ENCODE results near the gene RASGRP1. TPM values are rescaled to one million over a fixed set of nuclear protein-coding genes. Genes with fewer than 3 reads are reported as not detected.

RASGRP1 gene
- total and polyA plus RNA-seq, 7 experiments from 2014 or later = 77.6 to 182 (median 101) TPM

DNA sequence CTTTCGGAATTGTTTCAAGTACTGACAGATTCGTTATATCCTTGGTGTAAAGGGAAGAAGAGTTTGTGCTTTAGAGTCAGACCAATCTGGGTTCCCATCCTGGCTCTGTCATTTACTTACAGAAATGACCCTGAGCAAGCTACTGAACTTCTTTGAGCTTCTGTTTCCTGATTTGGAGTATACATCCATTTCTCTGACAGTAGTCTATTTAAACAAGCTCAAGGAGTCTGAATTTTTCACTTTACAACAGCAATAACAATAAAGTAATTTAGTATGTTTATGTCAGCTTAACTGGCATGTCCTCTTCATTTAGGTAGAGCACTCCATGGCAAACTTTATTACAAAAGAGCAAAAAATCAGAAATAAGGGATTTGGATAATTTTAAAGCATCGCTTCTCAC is 82.9 kb downstream of the RASGRP1 start:
- DNase-seq = no peak
- H3K27ac ChIP-seq (ENCODE audit: low read depth, low read length) = peak overlapping the region; percentile 4
- H3K4me1 ChIP-seq (ENCODE audit: control insufficient read depth in 2 of 2, insufficient read depth in 2 of 2, low read length in 2 of 2) = peaks cover 14 to 15% of the 10 kb centered on the region in 2 donors
- POLR2A ChIA-PET = interaction anchor here (0.7 to 1.8 kb wide), 3 partner anchors 27 to 171 kb away, joined by 4 to 8 read pairs (median 5); partner anchors contain the start of gene FAM98B
- ATAC-seq = no peak
- peaks cover 0 to 12% (median 4%) of the 10 kb centered on the region in 3 experiments for H3K36me3 ChIP-seq (ENCODE audit: control insufficient read depth in 2 of 3, insufficient read depth in 3 of 3, low read length in 3 of 3)
- H3K4me3 Mint-ChIP-seq = peak overlapping the region in 3 of 10 donors; percentile 5 to 15 (median 10)
- no peak overlapping the region for H3K4me3 ChIP-seq (ENCODE audit: low read length)
- H3K27me3 Mint-ChIP-seq = no peaks in the 10 kb centered on the region
- no peaks in the 10 kb centered on the region for H3K9me3 Mint-ChIP-seq
- H3K27ac Mint-ChIP-seq = peak overlapping the region; percentile 66 to 90 (median 83)
- no peaks in the 10 kb centered on the region for H3K9me3 ChIP-seq (ENCODE audit: control insufficient read depth in 2 of 3, low read length in 3 of 3)
- intact Hi-C loops (cut with micrococcal nuclease) = no loop called here
- peaks cover 4 to 26% (median 9%) of the 10 kb centered on the region in 5 donors for H3K36me3 Mint-ChIP-seq
- H3K27me3 ChIP-seq (ENCODE audit: control insufficient read depth in 2 of 2, insufficient read depth in 2 of 2, low read length in 2 of 2) = no peaks in the 10 kb centered on the region
- CTCF ChIA-PET = interaction anchor here (1.1 to 1.2 kb wide), 2 partner anchors 23 to 207 kb away, joined by 3 to 4 read pairs; no protein-coding TSS in a partner anchor
- H3K4me1 Mint-ChIP-seq = peaks cover 16 to 49% (median 39%) of the 10 kb centered on the region in 7 donors

DNA sequence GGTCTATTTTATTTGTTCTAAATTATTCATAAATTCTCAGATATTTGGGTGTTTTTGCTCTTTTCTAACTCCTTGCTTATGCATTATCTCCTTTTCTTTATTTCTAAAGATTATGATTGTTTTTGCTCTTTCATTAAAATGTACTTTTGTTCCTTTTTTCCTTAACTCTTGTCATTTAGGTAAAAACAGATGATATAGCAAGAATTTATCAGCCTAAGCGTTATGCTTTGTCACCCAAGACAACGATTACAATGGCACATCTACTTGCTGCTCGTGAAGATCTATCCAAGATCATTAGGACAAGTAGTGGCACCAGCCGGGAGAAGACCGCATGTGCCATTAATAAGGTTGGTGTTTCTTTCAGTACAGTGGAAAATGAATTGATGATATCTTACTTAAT is 83.5 kb downstream of the RASGRP1 start:
- Mint-ChIP-seq H3K4me3 (peak overlapping the region in 2 of 10 donors; percentile 10 to 39), H3K27me3 (no peaks in the 10 kb centered on the region), H3K4me1 (peaks cover 19 to 44% (median 35%) of the 10 kb centered on the region in 7 donors), H3K36me3 (peaks cover 4 to 28% (median 10%) of the 10 kb centered on the region in 5 donors), H3K27ac (peak overlapping the region; percentile 74 to 90 (median 83)), H3K9me3 (no peaks in the 10 kb centered on the region)
- intact Hi-C loops (cut with micrococcal nuclease) = no loop called here
- ATAC-seq = no peak
- H3K9me3 ChIP-seq (ENCODE audit: control insufficient read depth in 2 of 3, low read length in 3 of 3) = no peaks in the 10 kb centered on the region
- ChIA-PET POLR2A (interaction anchor here (0.7 kb wide), 1 partner anchor 27 kb away, joined by 4 read pairs; the partner anchor contains the start of gene FAM98B), CTCF (interaction anchor here (1.1 kb wide), 1 partner anchor 207 kb away, joined by 3 read pairs; no protein-coding TSS in a partner anchor)
- H3K4me1 ChIP-seq (ENCODE audit: control insufficient read depth in 2 of 2, insufficient read depth in 2 of 2, low read length in 2 of 2) = peaks cover 14 to 15% of the 10 kb centered on the region in 2 donors
- H3K27me3 ChIP-seq (ENCODE audit: control insufficient read depth in 2 of 2, insufficient read depth in 2 of 2, low read length in 2 of 2) = no peaks in the 10 kb centered on the region
- peak overlapping the region; percentile 4 for H3K27ac ChIP-seq (ENCODE audit: low read depth, low read length)
- H3K36me3 ChIP-seq (ENCODE audit: control insufficient read depth in 2 of 3, insufficient read depth in 3 of 3, low read length in 3 of 3) = peaks cover 0 to 14% (median 0%) of the 10 kb centered on the region in 3 experiments
- no peak overlapping the region for H3K4me3 ChIP-seq (ENCODE audit: low read length)
- no peak for DNase-seq

DNA sequence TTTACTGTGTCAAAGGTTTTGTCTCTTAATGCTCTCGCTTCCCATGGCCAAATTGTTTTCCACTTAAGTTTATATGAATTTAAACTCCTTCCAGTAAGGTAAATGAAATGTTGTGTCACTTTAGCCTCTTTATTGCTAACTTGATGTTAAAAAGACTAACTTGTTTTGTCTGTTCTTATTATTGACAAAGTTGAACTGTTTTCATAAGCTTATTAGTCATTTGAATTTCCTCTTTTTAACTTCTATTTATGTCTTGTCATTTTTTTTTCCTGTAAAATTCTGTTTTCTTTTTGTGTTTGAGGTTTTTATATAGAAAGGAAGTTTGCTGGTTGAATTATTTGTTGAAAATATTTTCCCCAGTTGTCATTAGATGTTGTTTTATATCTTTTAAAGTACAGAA is 84.9 kb downstream of the RASGRP1 start:
- no peak overlapping the region for H3K27ac ChIP-seq (ENCODE audit: low read depth, low read length)
- peak overlapping the region in 5 of 9 donors; percentile 69 to 87 (median 82) for H3K27ac Mint-ChIP-seq
- intact Hi-C loops (cut with micrococcal nuclease) = loop anchor here in 1 of 2 donors (5.0 kb wide), 1 partner anchor 37 kb away; no protein-coding TSS in a partner anchor

DNA sequence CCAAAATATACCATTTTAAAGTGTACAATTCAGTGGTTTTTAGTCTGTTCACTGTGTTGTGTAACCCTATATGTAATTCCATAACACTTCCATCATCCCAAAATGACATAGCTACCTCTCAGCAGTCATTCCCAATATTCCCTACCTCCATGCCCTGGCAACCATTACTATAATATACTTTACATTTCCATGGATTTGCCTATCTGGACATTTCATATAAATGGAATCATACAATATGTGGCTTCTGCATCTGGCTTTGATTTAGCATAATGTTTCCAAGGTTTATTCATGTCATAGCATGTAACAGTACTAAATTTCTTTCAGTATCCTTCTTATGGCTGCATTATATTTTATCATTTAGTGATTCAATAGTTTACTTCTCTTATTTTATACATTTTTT is 85.3 kb downstream of the RASGRP1 start:
- Mint-ChIP-seq H3K36me3 (peaks cover 13 to 38% (median 18%) of the 10 kb centered on the region in 5 donors), H3K4me3 (no peak overlapping the region), H3K9me3 (no peaks in the 10 kb centered on the region), H3K27ac (peak overlapping the region in 6 of 9 donors; percentile 17 to 87 (median 80)), H3K4me1 (peaks cover 26 to 56% (median 41%) of the 10 kb centered on the region in 7 donors), H3K27me3 (no peaks in the 10 kb centered on the region)
- Histone ChIP-seq H3K9me3 (ENCODE audit: control insufficient read depth in 2 of 3, low read length in 3 of 3) (no peaks in the 10 kb centered on the region), H3K27me3 (ENCODE audit: control insufficient read depth in 2 of 2, insufficient read depth in 2 of 2, low read length in 2 of 2) (no peaks in the 10 kb centered on the region), H3K4me1 (ENCODE audit: control insufficient read depth in 2 of 2, insufficient read depth in 2 of 2, low read length in 2 of 2) (peaks cover 14 to 19% of the 10 kb centered on the region in 2 donors), H3K36me3 (ENCODE audit: control insufficient read depth in 2 of 3, insufficient read depth in 3 of 3, low read length in 3 of 3) (peaks cover 0 to 25% (median 5%) of the 10 kb centered on the region in 3 experiments), H3K27ac (ENCODE audit: low read depth, low read length) (no peak overlapping the region), H3K4me3 (ENCODE audit: low read length) (no peak overlapping the region)
- POLR2A ChIA-PET = interaction anchor here (1.3 kb wide), 1 partner anchor 220 kb away, joined by 4 read pairs; no protein-coding TSS in a partner anchor
- CTCF ChIA-PET = interaction anchor here (1.3 to 1.7 kb wide), 4 partner anchors 10 to 228 kb away, joined by 3 to 7 read pairs (median 4); no protein-coding TSS in a partner anchor
- intact Hi-C loops (cut with micrococcal nuclease) = loop anchor here in 1 of 2 donors (5.0 kb wide), 1 partner anchor 37 kb away; no protein-coding TSS in a partner anchor
- ATAC-seq = no peak
- no peak for DNase-seq

More for the DNA sequence above, 84.9 kb downstream of the RASGRP1 start:
- Mint-ChIP-seq H3K4me1 (peaks cover 21 to 51% (median 36%) of the 10 kb centered on the region in 7 donors), H3K36me3 (peaks cover 9 to 33% (median 16%) of the 10 kb centered on the region in 5 donors), H3K27me3 (no peaks in the 10 kb centered on the region), H3K4me3 (no peak overlapping the region), H3K9me3 (no peaks in the 10 kb centered on the region)
- Histone ChIP-seq H3K4me3 (ENCODE audit: low read length) (no peak overlapping the region), H3K36me3 (ENCODE audit: control insufficient read depth in 2 of 3, insufficient read depth in 3 of 3, low read length in 3 of 3) (peaks cover 0 to 23% (median 5%) of the 10 kb centered on the region in 3 experiments), H3K9me3 (ENCODE audit: control insufficient read depth in 2 of 3, low read length in 3 of 3) (no peaks in the 10 kb centered on the region), H3K27me3 (ENCODE audit: control insufficient read depth in 2 of 2, insufficient read depth in 2 of 2, low read length in 2 of 2) (no peaks in the 10 kb centered on the region), H3K4me1 (ENCODE audit: control insufficient read depth in 2 of 2, insufficient read depth in 2 of 2, low read length in 2 of 2) (peaks cover 14 to 15% of the 10 kb centered on the region in 2 donors)
- POLR2A ChIA-PET = interaction anchor here (0.6 to 1.3 kb wide), 2 partner anchors 76 to 220 kb away, joined by 3 to 4 read pairs; no protein-coding TSS in a partner anchor
- ATAC-seq (no peak), DNase-seq (no peak)
- CTCF ChIA-PET = interaction anchor here (1.3 to 1.6 kb wide), 2 partner anchors 10 to 220 kb away, joined by 3 to 7 read pairs; no protein-coding TSS in a partner anchor

GRCh38 chr15:38477637-38478036 is 87.0 kb downstream of the RASGRP1 start:
- H3K27ac ChIP-seq (ENCODE audit: low read depth, low read length) = no peak overlapping the region
- Mint-ChIP-seq H3K36me3 (peaks cover 13 to 39% (median 20%) of the 10 kb centered on the region in 5 donors), H3K27ac (peak overlapping the region in 3 of 9 donors; percentile 6 to 74 (median 18)), H3K4me3 (no peak overlapping the region), H3K9me3 (no peaks in the 10 kb centered on the region), H3K27me3 (no peaks in the 10 kb centered on the region), H3K4me1 (peaks cover 23 to 52% (median 37%) of the 10 kb centered on the region in 7 donors)
- ChIA-PET CTCF (interaction anchor here (1.2 to 3.9 kb wide), 7 partner anchors 206 to 224 kb away, joined by 3 to 49 read pairs (median 5); no protein-coding TSS in a partner anchor), POLR2A (interaction anchor here (0.6 to 1.9 kb wide), 5 partner anchors 8 to 174 kb away, joined by 3 to 6 read pairs (median 4); partner anchors contain the start of gene FAM98B)
- ATAC-seq = no peak
- intact Hi-C loops (cut with micrococcal nuclease) = loop anchor here (2.0 to 5.0 kb wide), 2 partner anchors 13 to 35 kb away; no protein-coding TSS in a partner anchor
- no peak overlapping the region for H3K4me3 ChIP-seq (ENCODE audit: low read length)
- H3K27me3 ChIP-seq (ENCODE audit: control insufficient read depth in 2 of 2, insufficient read depth in 2 of 2, low read length in 2 of 2) = no peaks in the 10 kb centered on the region
- H3K4me1 ChIP-seq (ENCODE audit: control insufficient read depth in 2 of 2, insufficient read depth in 2 of 2, low read length in 2 of 2) = peaks cover 9 to 19% of the 10 kb centered on the region in 2 donors
- H3K36me3 ChIP-seq (ENCODE audit: control insufficient read depth in 2 of 3, insufficient read depth in 3 of 3, low read length in 3 of 3) = peaks cover 0 to 25% (median 5%) of the 10 kb centered on the region in 3 experiments
- DNase-seq = no peak
- H3K9me3 ChIP-seq (ENCODE audit: control insufficient read depth in 2 of 3, low read length in 3 of 3) = no peaks in the 10 kb centered on the region

- intact Hi-C loops (cut with micrococcal nuclease) = loop anchor here (2.0 to 5.0 kb wide), 2 partner anchors 15 to 34 kb away; no protein-coding TSS in a partner anchor
- DNase-seq (no peak), ATAC-seq (no peak)
- Mint-ChIP-seq H3K9me3 (no peaks in the 10 kb centered on the region), H3K27ac (peak overlapping the region in 5 of 9 donors; percentile 12 to 88 (median 42)), H3K4me1 (peaks cover 18 to 37% (median 23%) of the 10 kb centered on the region in 7 donors), H3K36me3 (peaks cover 13 to 27% (median 18%) of the 10 kb centered on the region in 5 donors), H3K4me3 (no peak overlapping the region), H3K27me3 (no peaks in the 10 kb centered on the region)
- H3K27ac ChIP-seq (ENCODE audit: low read depth, low read length) = no peak overlapping the region
- H3K36me3 ChIP-seq (ENCODE audit: control insufficient read depth in 2 of 3, insufficient read depth in 3 of 3, low read length in 3 of 3) = peaks cover 0 to 30% (median 5%) of the 10 kb centered on the region in 3 experiments
- ChIA-PET CTCF (interaction anchor here (1.3 to 3.9 kb wide), 3 partner anchors 215 to 225 kb away, joined by 4 to 49 read pairs (median 11); no protein-coding TSS in a partner anchor), POLR2A (interaction anchor here (1.9 kb wide), 1 partner anchor 22 kb away, joined by 6 read pairs; the partner anchor contains the start of gene FAM98B)
- H3K9me3 ChIP-seq (ENCODE audit: control insufficient read depth in 2 of 3, low read length in 3 of 3) = no peaks in the 10 kb centered on the region
- peaks cover 0 to 5% of the 10 kb centered on the region in 2 donors for H3K4me1 ChIP-seq (ENCODE audit: control insufficient read depth in 2 of 2, insufficient read depth in 2 of 2, low read length in 2 of 2)
- no peak overlapping the region for H3K4me3 ChIP-seq (ENCODE audit: low read length)
- no peaks in the 10 kb centered on the region for H3K27me3 ChIP-seq (ENCODE audit: control insufficient read depth in 2 of 2, insufficient read depth in 2 of 2, low read length in 2 of 2)
Measured at GRCh38 chr15:38476120-38476519, 88.5 kb downstream of the RASGRP1 start.

All from naive thymus-derived CD4-positive, alpha-beta T cell (primary cell).